Ascending aorta (tissue), 2 donors: ENCODE results near the gene SENP8. TPM values are rescaled to one million over a fixed set of nuclear protein-coding genes. Genes with fewer than 3 reads are reported as not detected.
A peak's percentile ranks its signal among the peaks of the same experiment; 100 is the strongest.

Experiments
- DNase-seq, 2 donors: peaks; one replicate each; pipeline ENCODE4 v3.0.0-alpha.2; 2019; ENCODE audit warnings: low spot score in 2 of 2
- H3K27ac ChIP-seq, 2 donors: fragments of 200-600 bp; sonication (generic); one replicate each; pipeline ENCODE4 v1.5.1; 2016 to 2017; ENCODE audit warnings: mild to moderate bottlenecking in 1 of 2
- H3K27me3 ChIP-seq: fragments of 200-600 bp; sonication (generic); one replicate; pipeline ENCODE4 v1.5.1; 2017
- H3K36me3 ChIP-seq, 2 donors: fragments of 200-600 bp; sonication (generic); one replicate each; pipeline ENCODE4 v1.5.1; 2016
- H3K4me1 ChIP-seq, 2 donors: fragments of 200-600 bp; sonication (generic); one replicate each; pipeline ENCODE4 v1.5.1; 2016 to 2017; ENCODE audit warnings: mild to moderate bottlenecking in 1 of 2
- H3K4me3 ChIP-seq, 2 donors: fragments of 200-600 bp; sonication (generic); one replicate each; pipeline ENCODE4 v1.5.1; 2016 to 2017; ENCODE audit warnings: mild to moderate bottlenecking in 1 of 2
- H3K9me3 ChIP-seq, 2 donors: fragments of 200-600 bp; sonication (generic); one replicate each; pipeline ENCODE4 v1.5.1; 2016
- intact Hi-C: fragments of 100-400 bp; cut with DNase I; formaldehyde crosslinking; loops from one replicate; pipeline ENCODE4 v1.15.1; 2023
- total RNA-seq: library from RNA; depleted of rRNA; stranded (reverse); fragments of >200 nt; gene quantifications from one replicate; pipeline ENCODE4 v1.1.0, GENCODE V29; 2016
- TF ChIP-seq, protein P1 (sequence below), 3 experiments: fragments of 200-600 bp in 2 of 3; fragments of 450-650 bp in 1 of 3; sonication (generic) in 2 of 3; IDR thresholded peaks; one replicate each; pipeline ENCODE4 v1.5.1; 2016 to 2019; ENCODE audit warnings: antibody characterized with exemption in 3 of 3, mild to moderate bottlenecking in 1 of 3, moderate library complexity in 1 of 3

Gene SENP8
- total RNA-seq, 1 donor from 2014 or later, result 3.5 TPM

DNA sequence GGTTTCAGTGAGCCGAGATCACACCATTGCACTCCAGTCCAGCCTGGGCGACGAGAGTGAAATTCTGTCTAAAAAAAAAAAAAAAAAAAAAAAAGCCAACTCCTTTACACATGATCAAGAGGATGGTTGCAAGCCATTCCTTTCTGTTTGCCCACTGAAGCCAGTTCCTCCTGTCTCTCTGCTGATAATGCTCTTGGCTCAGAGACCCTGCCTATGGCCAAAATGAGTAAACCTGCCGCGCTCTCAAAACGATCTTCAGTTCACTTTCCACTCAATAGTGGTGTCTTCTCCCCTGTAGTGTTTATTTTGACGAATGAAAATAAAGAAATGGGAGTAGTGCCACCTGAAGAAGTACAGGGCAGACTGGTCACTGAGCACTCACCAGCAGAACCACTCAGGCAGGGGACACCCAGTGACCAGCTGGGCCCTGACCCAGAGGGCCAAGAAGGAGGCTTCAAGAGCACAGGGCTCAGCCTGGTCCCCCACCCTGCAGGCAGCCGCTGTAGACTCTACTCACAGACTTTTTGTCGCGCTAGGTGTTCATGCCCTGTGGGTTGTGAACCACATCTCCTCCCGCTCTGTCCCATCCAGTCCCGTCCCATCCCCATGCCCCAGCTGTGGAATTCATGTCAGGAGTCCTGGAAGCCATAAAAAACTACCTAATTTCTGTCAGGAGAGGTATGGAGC is 55.8 kb downstream of the SENP8 start:
- TF ChIP-seq, protein P1, sequence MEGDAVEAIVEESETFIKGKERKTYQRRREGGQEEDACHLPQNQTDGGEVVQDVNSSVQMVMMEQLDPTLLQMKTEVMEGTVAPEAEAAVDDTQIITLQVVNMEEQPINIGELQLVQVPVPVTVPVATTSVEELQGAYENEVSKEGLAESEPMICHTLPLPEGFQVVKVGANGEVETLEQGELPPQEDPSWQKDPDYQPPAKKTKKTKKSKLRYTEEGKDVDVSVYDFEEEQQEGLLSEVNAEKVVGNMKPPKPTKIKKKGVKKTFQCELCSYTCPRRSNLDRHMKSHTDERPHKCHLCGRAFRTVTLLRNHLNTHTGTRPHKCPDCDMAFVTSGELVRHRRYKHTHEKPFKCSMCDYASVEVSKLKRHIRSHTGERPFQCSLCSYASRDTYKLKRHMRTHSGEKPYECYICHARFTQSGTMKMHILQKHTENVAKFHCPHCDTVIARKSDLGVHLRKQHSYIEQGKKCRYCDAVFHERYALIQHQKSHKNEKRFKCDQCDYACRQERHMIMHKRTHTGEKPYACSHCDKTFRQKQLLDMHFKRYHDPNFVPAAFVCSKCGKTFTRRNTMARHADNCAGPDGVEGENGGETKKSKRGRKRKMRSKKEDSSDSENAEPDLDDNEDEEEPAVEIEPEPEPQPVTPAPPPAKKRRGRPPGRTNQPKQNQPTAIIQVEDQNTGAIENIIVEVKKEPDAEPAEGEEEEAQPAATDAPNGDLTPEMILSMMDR (IDR thresholded peaks at IDR 0.05), result no peak
- Histone ChIP-seq H3K36me3 (no peaks in the 10 kb centered on the region), H3K27me3 (no peaks in the 10 kb centered on the region), H3K9me3 (no peaks in the 10 kb centered on the region), H3K4me1 (no peaks in the 10 kb centered on the region), H3K4me3 (no peak overlapping the region), H3K27ac (no peak overlapping the region)
- peak in 1 of 2 donors; percentile 22 for DNase-seq
- intact Hi-C loops, result no loop called here

DNA sequence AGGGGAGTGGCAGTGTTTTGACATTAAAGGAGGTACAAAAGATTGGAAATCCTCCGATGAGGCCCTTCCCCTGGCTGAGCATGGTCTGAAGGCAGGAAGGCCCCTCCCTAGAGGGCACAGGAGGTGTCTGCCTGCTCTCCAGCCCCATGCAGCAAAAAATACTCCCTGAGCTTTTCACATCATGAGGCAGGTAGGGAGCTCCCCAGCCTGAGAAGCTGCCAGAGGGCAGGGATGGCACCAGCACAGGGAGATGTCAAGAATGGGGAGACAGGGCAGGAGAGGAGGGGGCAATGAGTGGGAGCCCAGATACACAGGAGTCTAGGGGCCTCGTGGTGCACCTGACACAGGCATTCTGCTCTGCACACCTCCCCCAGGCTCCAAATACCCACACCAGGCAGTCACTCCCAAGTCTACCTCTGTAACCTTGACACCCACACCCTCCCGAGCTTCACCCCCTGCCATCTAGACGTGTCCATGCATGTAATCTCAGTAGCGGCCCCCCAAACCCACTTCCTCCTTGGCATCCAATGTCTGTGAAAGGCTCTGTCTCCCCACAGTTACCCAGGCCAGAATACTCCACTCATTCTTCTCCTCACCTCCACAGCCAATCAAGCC is 56.5 kb downstream of the SENP8 start:
- intact Hi-C loops, result no loop called here
- TF ChIP-seq, protein P1 (IDR thresholded peaks at IDR 0.05), result no peak
- peak in 1 of 2 donors; percentile 30 for DNase-seq
- peaks cover 2 to 3% of the 10 kb centered on the region in 2 donors for H3K4me1 ChIP-seq
- no peak overlapping the region for H3K4me3 ChIP-seq
- no peak overlapping the region for H3K27ac ChIP-seq
- no peaks in the 10 kb centered on the region for H3K9me3 ChIP-seq
- H3K36me3 ChIP-seq, result no peaks in the 10 kb centered on the region
- no peaks in the 10 kb centered on the region for H3K27me3 ChIP-seq

DNA sequence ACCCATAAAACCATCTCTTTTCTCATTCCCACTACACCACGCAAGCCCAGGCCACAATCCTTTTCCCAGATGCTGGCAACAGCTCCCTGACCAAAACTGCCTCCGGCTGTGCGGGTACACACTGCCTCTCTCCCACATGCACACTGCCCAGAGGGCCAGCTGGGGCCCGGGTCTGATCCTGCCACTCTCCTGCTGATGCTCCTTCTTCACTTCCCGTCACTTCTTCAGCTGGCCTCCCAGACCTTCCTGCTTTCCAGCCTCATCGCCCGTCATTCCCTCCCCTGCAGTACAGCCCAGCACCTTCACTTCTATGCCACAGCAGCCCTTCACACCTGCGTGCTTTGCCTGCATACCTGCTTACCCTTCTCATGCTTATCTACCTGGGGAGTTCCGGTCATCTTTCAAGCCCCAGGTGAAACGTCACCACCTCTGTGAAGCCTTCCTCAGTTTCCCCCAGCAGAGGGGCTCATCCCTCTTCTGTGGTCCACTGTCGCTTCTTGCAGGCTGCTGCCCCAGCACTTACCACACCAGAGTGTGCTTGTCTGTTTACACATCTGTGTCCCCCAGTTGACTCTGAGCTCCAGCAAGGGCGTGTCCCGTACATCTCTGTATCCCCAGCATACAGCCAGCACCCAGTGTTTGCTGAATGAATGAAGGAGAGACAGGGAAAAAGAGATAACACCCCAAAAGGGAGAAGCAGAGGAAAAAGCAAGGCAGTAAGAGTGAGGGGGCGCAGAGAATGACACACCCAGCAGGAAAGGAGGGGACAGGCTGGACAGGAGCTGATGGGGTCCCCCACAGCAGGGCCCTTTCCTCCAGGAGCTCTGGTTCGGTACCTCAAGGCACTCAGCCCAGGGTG is 57.2 kb downstream of the SENP8 start:
- H3K27ac ChIP-seq, result peak overlapping the region in 1 of 2 donors; percentile 30

DNA sequence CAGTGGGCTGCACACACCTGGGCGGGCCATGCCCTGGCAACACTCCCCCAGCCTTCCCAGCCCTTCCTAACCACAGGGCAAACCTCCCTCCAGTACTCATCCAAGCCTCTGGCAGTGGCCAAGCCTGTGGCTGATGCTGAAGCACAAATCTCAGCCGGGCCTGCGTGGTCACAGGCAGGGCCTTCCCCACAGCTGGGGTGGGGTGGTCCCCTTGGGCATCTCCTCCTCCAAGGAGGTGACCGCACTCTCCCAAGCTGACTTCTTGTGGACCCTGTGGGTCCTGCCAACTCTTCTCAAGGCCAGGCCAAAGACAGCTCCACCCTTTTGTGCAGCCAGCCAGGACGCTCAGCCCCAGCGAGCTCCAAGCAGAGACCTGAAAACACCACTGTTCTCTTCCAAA is 58.0 kb downstream of the SENP8 start:
- no peak overlapping the region for H3K4me3 ChIP-seq
- H3K9me3 ChIP-seq, result no peaks in the 10 kb centered on the region
- TF ChIP-seq, protein P1 (IDR thresholded peaks at IDR 0.05), result no peak
- H3K36me3 ChIP-seq, result no peaks in the 10 kb centered on the region
- intact Hi-C loops, result no loop called here
- H3K4me1 ChIP-seq, result peaks cover 9 to 10% of the 10 kb centered on the region in 2 donors
- peak overlapping the region in 1 of 2 donors; percentile 30 for H3K27ac ChIP-seq
- DNase-seq, result no peak
- no peaks in the 10 kb centered on the region for H3K27me3 ChIP-seq

More for the DNA sequence above, 57.2 kb downstream of the SENP8 start:
- no peaks in the 10 kb centered on the region for H3K36me3 ChIP-seq
- intact Hi-C loops, result no loop called here
- DNase-seq, result no peak
- H3K4me1 ChIP-seq, result peaks cover 9% of the 10 kb centered on the region in 2 donors
- H3K9me3 ChIP-seq, result no peaks in the 10 kb centered on the region
- H3K4me3 ChIP-seq, result no peak overlapping the region
- H3K27me3 ChIP-seq, result no peaks in the 10 kb centered on the region
- TF ChIP-seq, protein P1 (IDR thresholded peaks at IDR 0.05), result no peak

DNA sequence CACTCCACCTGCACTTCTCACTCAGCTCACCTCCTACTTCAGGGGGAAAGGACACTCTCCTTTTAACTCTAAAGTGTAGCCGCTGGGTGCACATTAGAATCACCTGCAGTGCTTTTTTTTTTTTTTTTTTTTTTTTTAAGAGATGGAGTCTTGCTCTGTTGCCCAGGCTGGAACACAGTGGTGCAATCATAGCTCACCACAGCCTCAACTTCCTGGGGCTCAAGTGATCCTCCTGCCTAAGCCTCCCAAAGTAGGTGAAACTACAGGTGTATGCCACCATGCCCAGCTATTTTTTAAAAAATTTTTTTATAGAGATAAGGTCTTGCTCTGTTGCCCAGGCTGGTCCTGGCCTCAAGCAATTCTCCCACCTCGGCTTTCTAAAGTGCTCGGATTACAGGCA is 58.5 kb downstream of the SENP8 start:
- Histone ChIP-seq H3K4me3 (no peak overlapping the region), H3K27ac (no peak overlapping the region), H3K9me3 (no peaks in the 10 kb centered on the region), H3K36me3 (no peaks in the 10 kb centered on the region), H3K4me1 (peaks cover 9 to 10% of the 10 kb centered on the region in 2 donors), H3K27me3 (no peaks in the 10 kb centered on the region)
- peak in 1 of 2 donors; percentile 7 for DNase-seq
- intact Hi-C loops, result no loop called here
- TF ChIP-seq, protein P1 (IDR thresholded peaks at IDR 0.05), result no peak
